Right lobe of liver (tissue), 6 donors: ENCODE data around the gene ROCK2. TPM values are rescaled to one million over a fixed set of nuclear protein-coding genes. Genes with fewer than 3 reads are reported as not detected.

Experiments used
- ATAC-seq, 4 donors: fragments of 200-7000 bp; cut with Tn5 transposase; one replicate each; pipeline ENCODE4 v1.9.1; 2020; ENCODE audit warnings: mild to moderate bottlenecking in 4 of 4, moderate library complexity in 4 of 4
- DNase-seq, 3 donors: peaks; one replicate each; pipeline ENCODE4 v3.0.0-alpha.2; 2020
- H3K27ac ChIP-seq, 3 donors: fragments of 200-600 bp; one replicate each; pipeline ENCODE4 v1.8.0; 2022
- H3K27me3 ChIP-seq, 2 donors: fragments of 200-600 bp; one replicate each; pipeline ENCODE4 v1.8.0; 2022
- H3K36me3 ChIP-seq, 4 donors: fragments of 200-600 bp; sonication (generic) in 1 of 4; one replicate each; pipeline versions ENCODE4 v1.5.1 to v1.8.0; 2017 to 2022; ENCODE audit warnings: control low read depth in 1 of 4
- H3K4me1 ChIP-seq, 4 donors: fragments of 200-600 bp; sonication (generic) in 1 of 4; one replicate each; pipeline versions ENCODE4 v1.5.1 to v1.8.0; 2017 to 2022; ENCODE audit warnings: control low read depth in 1 of 4
- H3K4me3 ChIP-seq, 3 donors: fragments of 200-600 bp; one replicate each; pipeline ENCODE4 v1.8.0; 2022
- H3K9me3 ChIP-seq, 4 donors: fragments of 200-600 bp; sonication (generic) in 1 of 4; one replicate each; pipeline versions ENCODE4 v1.5.1 to v1.8.0; 2017 to 2022; ENCODE audit warnings: control low read depth in 1 of 4
- POLR2A ChIP-seq: fragments of 450-650 bp; IDR thresholded peaks from one replicate; pipeline ENCODE4 v1.6.1; 2017; ENCODE audit warnings: antibody characterized with exemption, mild to moderate bottlenecking
- WGBS: methylation state at CpG from one replicate; pipeline ENCODE4 v1.1.6; 2018; ENCODE audit warnings: low coverage, low lambda C conversion rate; ENCODE audit not compliant: insufficient coverage; ENCODE audit errors: missing lambda C conversion rate; 5-methylcytosine and 5-hydroxymethylcytosine counted together
- intact Hi-C, 2 donors: fragments of 100-400 bp; cut with DNase I; formaldehyde crosslinking; loops; one replicate each; pipeline versions ENCODE4 v1.11.2 to v1.14.1; 2022
- total RNA-seq, 6 experiments: library from RNA; depleted of rRNA in 2 of 6; stranded (reverse); fragments of >200 nt in 2 of 6; fragmentation: NEBNext Ultra II Directional in 3 of 6; extraction: Animal tissue kit (Norgen Biotek cat#: 25700) in 3 of 6; gene quantifications; one replicate each; pipeline versions ENCODE4 v1.1.0 to v1.2.4, GENCODE V29; 2016 to 2023
- TF ChIP-seq, protein P1 (sequence below), 4 donors: fragments of 200-600 bp in 3 of 4; fragments of 450-650 bp in 1 of 4; IDR thresholded peaks; one replicate each; pipeline versions ENCODE4 v1.5.1 to v1.8.0; 2016 to 2022; ENCODE audit warnings: antibody characterized with exemption in 4 of 4, mild to moderate bottlenecking in 2 of 4
- donor health status: DM: no; HTN: yes; CAD: no.
- donor health status: DM: no; HTN: no; CAD: no.
- donor health status: DM: no; HTN: no; CAD: no.
- donor health status: DM: no; HTN: yes; CAD: no.
- donor health status: DM: no; HTN: yes; CAD: no.

The ROCK2 gene
- total RNA-seq, 6 experiments from 2014 or later, result 11.6 to 23.9 (median 19.8) TPM

DNA sequence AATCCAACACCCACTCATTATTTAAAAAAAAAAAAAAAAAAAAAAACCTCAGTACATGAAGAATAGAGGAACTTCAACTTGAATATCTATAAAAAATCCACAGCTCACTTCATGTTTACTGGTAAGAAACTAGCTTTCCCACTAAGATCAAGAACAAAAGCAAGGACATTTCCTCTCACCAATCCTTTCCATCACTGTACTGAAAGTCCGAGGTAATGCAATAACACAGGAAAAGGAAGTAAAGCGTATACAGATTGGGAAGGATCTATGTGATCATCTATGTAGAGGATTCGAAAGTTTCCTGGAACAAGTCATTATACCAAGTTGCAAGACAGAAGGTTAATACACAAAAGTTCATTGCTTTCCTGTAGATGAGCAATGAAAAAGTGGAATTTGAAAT, 63.2 kb downstream of the ROCK2 start:
- TF ChIP-seq, protein P1, sequence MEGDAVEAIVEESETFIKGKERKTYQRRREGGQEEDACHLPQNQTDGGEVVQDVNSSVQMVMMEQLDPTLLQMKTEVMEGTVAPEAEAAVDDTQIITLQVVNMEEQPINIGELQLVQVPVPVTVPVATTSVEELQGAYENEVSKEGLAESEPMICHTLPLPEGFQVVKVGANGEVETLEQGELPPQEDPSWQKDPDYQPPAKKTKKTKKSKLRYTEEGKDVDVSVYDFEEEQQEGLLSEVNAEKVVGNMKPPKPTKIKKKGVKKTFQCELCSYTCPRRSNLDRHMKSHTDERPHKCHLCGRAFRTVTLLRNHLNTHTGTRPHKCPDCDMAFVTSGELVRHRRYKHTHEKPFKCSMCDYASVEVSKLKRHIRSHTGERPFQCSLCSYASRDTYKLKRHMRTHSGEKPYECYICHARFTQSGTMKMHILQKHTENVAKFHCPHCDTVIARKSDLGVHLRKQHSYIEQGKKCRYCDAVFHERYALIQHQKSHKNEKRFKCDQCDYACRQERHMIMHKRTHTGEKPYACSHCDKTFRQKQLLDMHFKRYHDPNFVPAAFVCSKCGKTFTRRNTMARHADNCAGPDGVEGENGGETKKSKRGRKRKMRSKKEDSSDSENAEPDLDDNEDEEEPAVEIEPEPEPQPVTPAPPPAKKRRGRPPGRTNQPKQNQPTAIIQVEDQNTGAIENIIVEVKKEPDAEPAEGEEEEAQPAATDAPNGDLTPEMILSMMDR (IDR thresholded peaks at IDR 0.05), result no peak
- no peak for TF ChIP-seq POLR2A
- ATAC-seq (peak in 2 of 4 donors; percentile 51 to 55), DNase-seq (no peak)
- Histone ChIP-seq H3K9me3 (no peaks in the 10 kb centered on the region), H3K27me3 (no peaks in the 10 kb centered on the region), H3K4me1 (no peaks in the 10 kb centered on the region), H3K4me3 (no peak overlapping the region), H3K36me3 (peaks cover 0 to 5% (median 0%) of the 10 kb centered on the region in 4 donors), H3K27ac (no peak overlapping the region)
- intact Hi-C loops, result no loop called here
- WGBS, result 61% methylated on average over 3 of the region's 3 CpGs

DNA sequence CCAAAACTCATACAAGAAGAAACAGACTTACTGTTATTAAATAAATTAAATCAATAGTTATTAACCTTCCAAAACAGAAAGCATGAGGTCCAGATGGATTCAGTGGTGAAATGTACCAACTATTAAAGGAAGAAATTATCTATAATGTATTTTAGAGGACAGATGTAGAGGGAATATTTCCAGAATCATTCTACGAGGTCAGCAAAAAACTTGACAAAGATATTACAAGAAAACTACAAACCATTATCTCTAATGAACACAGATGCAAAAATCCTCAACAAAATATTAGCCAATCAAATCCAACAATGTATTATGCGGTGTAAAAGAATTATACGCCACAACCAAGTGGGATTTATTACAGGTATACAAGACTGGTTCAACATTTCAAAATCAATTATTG, 63.7 kb downstream of the ROCK2 start:
- Histone ChIP-seq H3K4me1 (no peaks in the 10 kb centered on the region), H3K27ac (no peak overlapping the region), H3K36me3 (peaks cover 0 to 5% (median 0%) of the 10 kb centered on the region in 4 donors), H3K4me3 (no peak overlapping the region), H3K9me3 (no peaks in the 10 kb centered on the region), H3K27me3 (no peaks in the 10 kb centered on the region)
- 94% methylated on average over 3 of the region's 3 CpGs for WGBS
- TF ChIP-seq, protein P1 (IDR thresholded peaks at IDR 0.05), result no peak
- no peak for TF ChIP-seq POLR2A
- ATAC-seq, result no peak
- intact Hi-C loops, result no loop called here
- DNase-seq, result no peak

DNA sequence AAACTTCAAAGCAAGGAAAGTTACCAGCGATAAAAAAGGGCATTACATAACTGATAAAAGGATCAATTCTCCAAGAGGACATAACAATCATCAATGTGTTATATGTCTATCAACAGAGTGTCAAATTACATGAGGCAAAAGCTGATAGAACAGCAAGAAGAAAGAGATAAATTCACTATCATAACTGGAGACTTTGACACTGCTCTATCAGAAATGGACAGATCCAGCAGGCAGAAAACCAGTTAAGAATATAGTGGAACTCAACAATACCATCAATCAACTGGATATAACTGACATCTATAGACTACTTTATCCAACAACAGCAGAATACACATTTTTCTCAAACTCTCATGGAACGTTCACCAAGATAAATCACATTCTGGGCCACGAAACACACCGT, 65.0 kb downstream of the ROCK2 start:
- Histone ChIP-seq H3K27ac (no peak overlapping the region), H3K4me1 (no peaks in the 10 kb centered on the region), H3K4me3 (no peak overlapping the region), H3K9me3 (no peaks in the 10 kb centered on the region), H3K36me3 (peaks cover 0 to 5% (median 0%) of the 10 kb centered on the region in 4 donors), H3K27me3 (no peaks in the 10 kb centered on the region)
- ATAC-seq (no peak), DNase-seq (no peak)
- intact Hi-C loops, result no loop called here
- TF ChIP-seq, protein P1 (IDR thresholded peaks at IDR 0.05), result no peak
- no peak for TF ChIP-seq POLR2A
- 91% methylated on average over 3 of the region's 4 CpGs for WGBS

DNA sequence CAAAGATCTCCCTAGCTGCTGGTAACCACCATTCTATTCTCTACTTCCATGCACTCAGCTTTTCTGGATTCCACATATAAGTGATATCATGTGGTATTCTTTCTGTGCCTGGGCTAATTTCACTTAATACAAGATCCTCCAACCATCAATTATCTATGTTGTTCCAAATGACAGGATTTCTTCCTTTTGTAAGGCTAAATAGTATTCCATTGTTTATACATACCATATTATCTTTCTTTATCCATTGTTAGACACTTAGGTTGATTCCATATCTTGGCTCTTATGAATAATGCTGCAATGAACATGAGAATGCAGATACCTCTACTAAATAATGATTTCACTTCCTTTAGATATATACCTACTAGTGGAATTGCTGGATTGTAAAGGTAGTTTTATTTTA, 66.2 kb downstream of the ROCK2 start:
- Histone ChIP-seq H3K4me3 (no peak overlapping the region), H3K9me3 (no peaks in the 10 kb centered on the region), H3K27ac (no peak overlapping the region), H3K4me1 (no peaks in the 10 kb centered on the region), H3K27me3 (no peaks in the 10 kb centered on the region), H3K36me3 (no peaks in the 10 kb centered on the region)
- intact Hi-C loops, result no loop called here
- ATAC-seq, result no peak
- no peak for DNase-seq
- no peak for TF ChIP-seq POLR2A
- TF ChIP-seq, protein P1 (IDR thresholded peaks at IDR 0.05), result no peak

DNA sequence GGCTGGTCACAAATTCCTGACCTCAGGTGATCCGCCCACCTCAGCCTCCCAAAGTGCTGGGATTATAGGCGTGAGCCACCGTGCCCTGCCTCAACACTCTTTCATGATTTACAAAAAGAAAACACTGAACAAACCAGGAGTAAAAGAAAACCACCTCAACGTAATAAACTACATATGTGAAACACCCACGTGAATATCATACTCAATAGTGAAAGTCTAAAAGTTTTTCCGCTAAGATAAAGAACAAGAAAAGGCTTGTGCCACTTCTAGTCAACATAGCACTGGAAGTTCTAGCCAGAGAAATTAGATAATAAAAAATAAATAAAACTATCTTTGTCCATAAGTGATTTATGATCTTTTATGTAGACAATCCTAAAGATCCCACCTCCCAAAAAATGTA, 68.5 kb downstream of the ROCK2 start:
- Histone ChIP-seq H3K4me1 (no peaks in the 10 kb centered on the region), H3K27ac (no peak overlapping the region), H3K9me3 (no peaks in the 10 kb centered on the region), H3K4me3 (no peak overlapping the region), H3K36me3 (no peaks in the 10 kb centered on the region), H3K27me3 (no peaks in the 10 kb centered on the region)
- ATAC-seq, result no peak
- 77% methylated on average over 6 of the region's 6 CpGs for WGBS
- intact Hi-C loops, result no loop called here
- no peak for TF ChIP-seq POLR2A
- TF ChIP-seq, protein P1 (IDR thresholded peaks at IDR 0.05), result no peak
- DNase-seq, result no peak
